Body of pancreas (tissue), 4 donors: ENCODE measurements around the gene PITX3.

Experiments
- CTCF ChIP-seq, 7 experiments: fragments of 450-650 bp in 4 of 7; fragments of 200-600 bp in 3 of 7; sonication (generic) in 3 of 7; IDR thresholded peaks; one replicate each; pipeline ENCODE4 v1.5.1; 2016 to 2019; ENCODE audit warnings: antibody characterized with exemption in 7 of 7
- POLR2A ChIP-seq, 3 donors: fragments of 450-650 bp; IDR thresholded peaks; one replicate each; pipeline ENCODE4 v1.6.1; 2016; ENCODE audit warnings: antibody characterized with exemption in 3 of 3, mild to moderate bottlenecking in 2 of 3

GRCh38 chr10:102200751-102201640, 40.3 kb downstream of the PITX3 start:
- TF ChIP-seq CTCF (IDR thresholded peaks at IDR 0.05) (no peak), POLR2A (IDR thresholded peaks at IDR 0.05) (no peak)
